Measurements from ENCODE around the gene GAS2L2.

The GAS2L2 gene

GRCh38 chr17:35752945-35753764 lies at the start of gene GAS2L2:
GAS2L2 (minus strand) TSS chr17:35753239; CDS start chr17:35752850, 389 bp downstream.
- DNase-seq = no peak

- DNase-seq = peak in 1 of 2 experiments; percentile 59
Observed at GRCh38 chr17:35801583-35802224, 48.7 kb upstream of the GAS2L2 start.

- DNase-seq = peak; percentile 93 to 95
Observed at GRCh38 chr17:35799942-35800341, 46.9 kb upstream of the GAS2L2 start.

- DNase-seq = no peak
Observed at GRCh38 chr17:35797918-35798317, 44.9 kb upstream of the GAS2L2 start.

- no peak for DNase-seq
Observed at GRCh38 chr17:35797370-35797769, 44.3 kb upstream of the GAS2L2 start.

- DNase-seq = no peak
Observed at GRCh38 chr17:35796942-35797341, 43.9 kb upstream of the GAS2L2 start.

- no peak for DNase-seq
Observed at GRCh38 chr17:35795871-35796265, 42.8 kb upstream of the GAS2L2 start.

- no peak for DNase-seq
Observed at GRCh38 chr17:35795007-35795870, 42.2 kb upstream of the GAS2L2 start, which contains the start of gene MMP28. MMP28 (minus strand) TSS chr17:35795641; CDS start chr17:35795377, 264 bp downstream.

- no peak for DNase-seq
Observed at GRCh38 chr17:35793257-35793656, 40.2 kb upstream of the GAS2L2 start.

GRCh38 chr17:35791681-35792350 lies 38.8 kb upstream of the GAS2L2 start:
- no peak for DNase-seq

GRCh38 chr17:35790841-35791240 lies 37.8 kb upstream of the GAS2L2 start:
- no peak for DNase-seq

- no peak for DNase-seq
Observed at GRCh38 chr17:35788477-35789368, 35.7 kb upstream of the GAS2L2 start.

GRCh38 chr17:35786941-35787432 lies 33.9 kb upstream of the GAS2L2 start:
- DNase-seq = no peak

- DNase-seq = no peak
Observed at GRCh38 chr17:35784895-35785294, 31.9 kb upstream of the GAS2L2 start.

GRCh38 chr17:35780950-35781349 lies 27.9 kb upstream of the GAS2L2 start:
- no peak for DNase-seq

- no peak for DNase-seq
Observed at GRCh38 chr17:35778641-35779196, 25.7 kb upstream of the GAS2L2 start.

GRCh38 chr17:35775583-35775982 lies 22.5 kb upstream of the GAS2L2 start:
- DNase-seq = no peak

- DNase-seq = no peak
Observed at GRCh38 chr17:35775039-35775438, 22.0 kb upstream of the GAS2L2 start.

- DNase-seq = no peak
Observed at GRCh38 chr17:35774499-35774898, 21.5 kb upstream of the GAS2L2 start.

GRCh38 chr17:35773679-35774425 lies 20.8 kb upstream of the GAS2L2 start:
- DNase-seq = no peak
